PC-9 (cell line): Measurements from ENCODE around the gene SERPING1. TPM values are rescaled to one million over a fixed set of nuclear protein-coding genes. Genes with fewer than 3 reads are reported as not detected.
A peak's percentile ranks its signal among the peaks of the same experiment; 100 is the strongest.

Experiments
- BruUV-seq: library from RNA; stranded (reverse); fragments of 400-500 nt; replicated peaks from 2 replicates; lab custom pipeline; 2021; lab: Mats Ljungman, UMichigan
- CTCF ChIA-PET: fragments of 300-600 bp; sonication (Branson Sonifier 250); formaldehyde crosslinking; loops from one replicate; lab custom pipeline; 2022; ENCODE audit warnings: antibody characterized with exemption; lab: Charles Lee
- POLR2A ChIA-PET: fragments of 300-600 bp; sonication (Branson Sonifier 250); formaldehyde crosslinking; loops from one replicate; lab custom pipeline; 2022; ENCODE audit warnings: antibody characterized with exemption; ENCODE audit not compliant: unreplicated experiment; lab: Charles Lee
- DNase-seq, 2 experiments: peaks; one replicate each; pipeline versions ENCODE4 v3.0.0 to v3.0.0-alpha.2; 2015 to 2022; ENCODE audit warnings: mixed read lengths in 1 of 2
- H2AFZ ChIP-seq: fragments of 200-600 bp; sonication (generic); 2 replicates; pipeline ENCODE4 v1.8.1; 2017; ENCODE audit warnings: antibody characterized with exemption
- H3F3A ChIP-seq: fragments of 200-600 bp; sonication (generic); 2 replicates; pipeline ENCODE4 v1.8.1; 2017; ENCODE audit warnings: antibody characterized with exemption, mild to moderate bottlenecking, low read depth; ENCODE audit not compliant: insufficient read depth
- H3K27ac ChIP-seq: fragments of 200-600 bp; sonication (generic); 2 replicates; pipeline ENCODE4 v1.6.1; 2016; ENCODE audit warnings: mixed run types
- H3K27me3 ChIP-seq: fragments of 200-600 bp; sonication (generic); 2 replicates; pipeline ENCODE4 v1.6.1; 2016; ENCODE audit warnings: low read depth, mixed run types; ENCODE audit not compliant: insufficient read depth
- H3K36me3 ChIP-seq: fragments of 200-600 bp; sonication (generic); 2 replicates; pipeline ENCODE4 v1.6.1; 2016; ENCODE audit warnings: low read depth, mixed run types
- H3K4me1 ChIP-seq: fragments of 200-600 bp; sonication (generic); replicated peaks from 2 replicates; pipeline ENCODE4 v1.6.1; 2016; ENCODE audit warnings: mixed run types; ENCODE audit not compliant: insufficient read depth
- H3K4me2 ChIP-seq: fragments of 200-600 bp; sonication (generic); 2 replicates; pipeline ENCODE4 v1.6.1; 2017; ENCODE audit warnings: mixed run types
- H3K4me3 ChIP-seq: fragments of 200-600 bp; sonication (generic); 2 replicates; pipeline ENCODE4 v1.6.1; 2016; ENCODE audit warnings: mixed run types
- H3K79me2 ChIP-seq: fragments of 200-600 bp; sonication (generic); 2 replicates; pipeline ENCODE4 v1.6.1; 2017; ENCODE audit warnings: low read depth, mixed run types
- H3K9me2 ChIP-seq: fragments of 200-600 bp; sonication (generic); 2 replicates; pipeline ENCODE4 v1.8.1; 2017; ENCODE audit warnings: mild to moderate bottlenecking; ENCODE audit not compliant: insufficient read depth
- H3K9me3 ChIP-seq: fragments of 200-600 bp; sonication (generic); 2 replicates; pipeline ENCODE4 v1.8.1; 2016; ENCODE audit warnings: low read depth; ENCODE audit not compliant: insufficient read depth
- H4K20me1 ChIP-seq: fragments of 200-600 bp; sonication (generic); 2 replicates; pipeline ENCODE4 v1.8.1; 2017; ENCODE audit not compliant: insufficient read depth
- CTCF ChIP-seq: fragments of 200-600 bp; sonication (generic); conservative IDR thresholded peaks from 2 replicates; pipeline ENCODE4 v1.6.1; 2017; ENCODE audit warnings: mixed run types, antibody characterized with exemption, mild to moderate bottlenecking, moderate library complexity
- EZH2 ChIP-seq: fragments of 200-600 bp; sonication (generic); IDR thresholded peaks from 2 replicates; pipeline ENCODE4 v1.8.0; 2017; ENCODE audit warnings: antibody characterized with exemption, low read depth
- intact Hi-C: fragments of 100-400 bp; cut with micrococcal nuclease; formaldehyde crosslinking; loops from one replicate; pipeline ENCODE4 v1.10.0; 2022; ENCODE audit not compliant: unreplicated experiment
- total RNA-seq: library from RNA; stranded (reverse); gene quantifications from 2 replicates; pipeline ENCODE4 v1.2.3, GENCODE V29; 2021

Gene SERPING1
- total RNA-seq, 1 experiment from 2014 or later, result 3.1 TPM

GRCh38 chr11:57566005-57566904 lies 31.2 kb upstream of the SERPING1 start:
- DNase-seq, result peak in 1 of 2 experiments; percentile 26
- Histone ChIP-seq H4K20me1 (no peaks in the 10 kb centered on the region), H3K4me1 (peaks cover 24% of the 10 kb centered on the region), H3K36me3 (no peaks in the 10 kb centered on the region), H3K9me2 (no peaks in the 10 kb centered on the region), H3F3A (no peaks in the 10 kb centered on the region), H2AFZ (no peak overlapping the region), H3K79me2 (no peaks in the 10 kb centered on the region), H3K9me3 (no peaks in the 10 kb centered on the region), H3K27me3 (no peaks in the 10 kb centered on the region), H3K4me2 (peak overlapping the region; percentile 90), H3K4me3 (peak overlapping the region; percentile 38; the same call in 1 of the 2 replicates), H3K27ac (no peak overlapping the region)
- TF ChIP-seq EZH2 (no peak), CTCF (no peak)
- intact Hi-C loops, result no loop called here
- ChIA-PET POLR2A (no interaction called here), CTCF (interaction anchor here (1.2 kb wide), 1 partner anchor 37 kb away, joined by 3 read pairs; no protein-coding TSS in a partner anchor)
- BruUV-seq, result no TSS peak

GRCh38 chr11:57566905-57567514 lies 30.5 kb upstream of the SERPING1 start:
- TSS peak; percentile 54 for BruUV-seq

More at GRCh38 chr11:57566905-57567514, 30.5 kb upstream of the SERPING1 start:
- Histone ChIP-seq H3K27me3 (no peaks in the 10 kb centered on the region), H3K36me3 (no peaks in the 10 kb centered on the region), H3K4me1 (peaks cover 24% of the 10 kb centered on the region), H3K4me3 (peak overlapping the region; percentile 89), H4K20me1 (no peaks in the 10 kb centered on the region), H3K79me2 (no peaks in the 10 kb centered on the region), H3K9me2 (no peaks in the 10 kb centered on the region), H3F3A (no peaks in the 10 kb centered on the region), H2AFZ (peak overlapping the region; percentile 97), H3K9me3 (no peaks in the 10 kb centered on the region), H3K27ac (no peak overlapping the region), H3K4me2 (peak overlapping the region; percentile 90)
- intact Hi-C loops, result loop anchor here (1.0 kb wide), 2 partner anchors 36 to 109 kb away; no protein-coding TSS in a partner anchor
- ChIA-PET CTCF (interaction anchor here (0.6 to 1.9 kb wide), 6 partner anchors 37 to 154 kb away, joined by 3 to 8 read pairs (median 4); no protein-coding TSS in a partner anchor), POLR2A (interaction anchor here (0.6 to 0.7 kb wide), 2 partner anchors 71 to 234 kb away, joined by 4 to 6 read pairs; no protein-coding TSS in a partner anchor)
- no peak for DNase-seq
- TF ChIP-seq EZH2, result no peak
- TF ChIP-seq CTCF, result no peak
